ENCODE results near the gene IL13RA2. TPM values are rescaled to one million over a fixed set of nuclear protein-coding genes. Genes with fewer than 3 reads are reported as not detected.

Gene IL13RA2
- total and polyA plus RNA-seq, 2 of the 13 experiments (the other 11 are each of a cell fraction or from before 2014, with no cell fraction given) = not detected

- no peak for TF ChIP-seq SMAD3 (CRISPR knock-in tag; IDR thresholded peaks at IDR 0.05)
Observed at GRCh38 chrX:115058276-115058675, 40.9 kb upstream of the IL13RA2 start (continued).

DNA sequence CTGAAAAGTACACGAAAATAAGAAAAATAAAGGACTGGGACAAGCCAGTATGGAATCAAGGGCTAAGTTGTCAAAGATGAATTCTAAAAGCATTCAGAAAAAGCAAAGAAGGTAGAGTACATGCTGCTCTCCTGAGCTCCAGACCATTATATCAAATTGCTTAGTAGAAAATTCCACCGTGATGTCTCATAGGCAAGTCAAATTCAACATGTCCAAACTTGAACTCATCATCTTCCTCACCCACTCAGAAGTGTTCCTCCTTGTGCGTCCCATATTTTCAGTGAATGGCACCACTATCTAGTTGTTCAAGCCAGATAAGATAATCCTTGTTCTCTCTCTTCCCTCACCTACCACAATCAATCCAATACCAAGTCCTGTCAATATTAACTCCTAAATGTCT, 37.5 kb upstream of the IL13RA2 start:
- Histone ChIP-seq H3K4me2 (ENCODE audit: low read depth, low read length) (no peak overlapping the region), H3K27me3 (ENCODE audit: control insufficient read depth in 1 of 2, insufficient read depth in 2 of 2, low read length in 2 of 2) (no peaks in the 10 kb centered on the region), H3K9ac (ENCODE audit: insufficient read depth, low read depth, low read length) (no peak overlapping the region), H3K36me3 (replicated peaks in 1 of 2; ENCODE audit: control insufficient read depth in 1 of 2, insufficient read depth in 2 of 2, low read length in 2 of 2) (no peaks in the 10 kb centered on the region), H4K20me1 (ENCODE audit: insufficient read depth, low read length) (no peaks in the 10 kb centered on the region), H2AFZ (ENCODE audit: low read length) (no peak overlapping the region), H3K4me1 (ENCODE audit: insufficient read depth, low read length) (no peaks in the 10 kb centered on the region), H3K4me3 (replicated peaks in 1 of 3; ENCODE audit: insufficient read depth in 1 of 3, low read depth in 2 of 3, low read length in 3 of 3) (no peak overlapping the region), H3K79me2 (ENCODE audit: insufficient read depth, low read length) (no peaks in the 10 kb centered on the region), H3K9me3 (ENCODE audit: low read length) (no peaks in the 10 kb centered on the region), H3K27ac (ENCODE audit: extremely low read length, insufficient read depth, low read length) (no peak overlapping the region)
- ATAC-seq (no peak), FAIRE-seq (no peak), DNase-seq (ENCODE audit: low spot score) (no peak)
- intact Hi-C loops (cut with micrococcal nuclease; ENCODE audit: unreplicated experiment) (no loop called here), in situ Hi-C loops (cut with HindIII; ENCODE audit: extremely low pct_ligation_motif_present, low pct_unique_long_range_greater_than_20kb) (no loop called here)
- POLR2A ChIA-PET = no interaction called here
- 0% methylated on average over 2 of the region's 3 CpGs for WGBS (ENCODE audit: low lambda C conversion rate)
- BruUV-seq (replicated peaks) = no TSS peak
- TF ChIP-seq SMAD3 (CRISPR knock-in tag; IDR thresholded peaks at IDR 0.05) (no peak), SMAD9 (CRISPR knock-in tag; IDR thresholded peaks at IDR 0.05) (no peak), ESRRA (CRISPR knock-in tag; IDR thresholded peaks at IDR 0.05; ENCODE audit: low read depth) (no peak), KLF11 (CRISPR knock-in tag; IDR thresholded peaks at IDR 0.05) (no peak), TEF (CRISPR knock-in tag; IDR thresholded peaks at IDR 0.05) (no peak)
- CTCF ChIA-PET (ENCODE audit: low intra/inter-chr PET ratio, low total read pairs) = no interaction called here

GRCh38 chrX:115053223-115053622, 35.8 kb upstream of the IL13RA2 start:
- WGBS (ENCODE audit: low lambda C conversion rate) = 7% methylated on average over 1 of the region's 1 CpG
- Histone ChIP-seq H4K20me1 (ENCODE audit: insufficient read depth, low read length) (no peaks in the 10 kb centered on the region), H3K79me2 (ENCODE audit: insufficient read depth, low read length) (no peaks in the 10 kb centered on the region), H3K4me2 (ENCODE audit: low read depth, low read length) (no peak overlapping the region), H3K9ac (ENCODE audit: insufficient read depth, low read depth, low read length) (no peak overlapping the region), H3K9me3 (ENCODE audit: low read length) (no peaks in the 10 kb centered on the region), H3K4me3 (replicated peaks in 1 of 3; ENCODE audit: insufficient read depth in 1 of 3, low read depth in 2 of 3, low read length in 3 of 3) (no peak overlapping the region), H3K36me3 (replicated peaks in 1 of 2; ENCODE audit: control insufficient read depth in 1 of 2, insufficient read depth in 2 of 2, low read length in 2 of 2) (no peaks in the 10 kb centered on the region), H3K4me1 (ENCODE audit: insufficient read depth, low read length) (no peaks in the 10 kb centered on the region), H2AFZ (ENCODE audit: low read length) (no peak overlapping the region), H3K27me3 (ENCODE audit: control insufficient read depth in 1 of 2, insufficient read depth in 2 of 2, low read length in 2 of 2) (no peaks in the 10 kb centered on the region), H3K27ac (ENCODE audit: extremely low read length, insufficient read depth, low read length) (no peak overlapping the region)
- ChIA-PET CTCF (ENCODE audit: low intra/inter-chr PET ratio, low total read pairs) (no interaction called here), POLR2A (no interaction called here)
- TF ChIP-seq IRF2 (CRISPR knock-in tag; IDR thresholded peaks at IDR 0.05) (no peak), ZKSCAN1 (IDR thresholded peaks at IDR 0.05; ENCODE audit: low read length) (peak; percentile 67; the same call in 1 of the 2 replicates), ZNF766 (CRISPR knock-in tag; IDR thresholded peaks at IDR 0.05; ENCODE audit: borderline replicate concordance) (no peak)
- in situ Hi-C loops (cut with HindIII; ENCODE audit: extremely low pct_ligation_motif_present, low pct_unique_long_range_greater_than_20kb) (no loop called here), intact Hi-C loops (cut with micrococcal nuclease; ENCODE audit: unreplicated experiment) (no loop called here)
- ATAC-seq (no peak), FAIRE-seq (no peak), DNase-seq (ENCODE audit: low spot score) (no peak)
- BruUV-seq (replicated peaks) = no TSS peak
